Transverse colon (tissue), 4 donors: Measurements from ENCODE around the gene USP19.

Source experiments
- CTCF ChIP-seq, 5 experiments: fragments of 200-600 bp in 3 of 5; fragments of 450-650 bp in 2 of 5; sonication (generic) in 3 of 5; IDR thresholded peaks; 1 replicate in 2 of 5; 2 replicates in 3 of 5; pipeline ENCODE4 v1.5.1; 2016 to 2017; ENCODE audit warnings: antibody characterized with exemption in 5 of 5, inconsistent platforms in 3 of 5, mild to moderate bottlenecking in 2 of 5, moderate library complexity in 1 of 5
- EP300 ChIP-seq: sonication (generic); formaldehyde crosslinking; IDR thresholded peaks from one replicate; pipeline ENCODE4 v1.6.1; 2017; ENCODE audit warnings: antibody characterized with exemption, low read depth
- POLR2A ChIP-seq: fragments of 450-650 bp; IDR thresholded peaks from one replicate; pipeline ENCODE4 v1.6.1; 2016; ENCODE audit warnings: antibody characterized with exemption, mild to moderate bottlenecking, moderate library complexity
- POLR2AphosphoS5 ChIP-seq, 3 donors: sonication (generic); formaldehyde crosslinking; IDR thresholded peaks; one replicate each; pipeline ENCODE4 v1.6.1; 2016; ENCODE audit warnings: antibody characterized with exemption in 3 of 3

GRCh38 chr3:49120438-49121131 lies at the start of gene USP19:
- TF ChIP-seq CTCF (IDR thresholded peaks at IDR 0.05), result peak in 2 of 5 experiments; percentile 22 to 35
- TF ChIP-seq POLR2A, result peak; percentile 90
- no peak for TF ChIP-seq EP300
- peak; percentile 87 to 97 (median 94) for TF ChIP-seq POLR2AphosphoS5 (IDR thresholded peaks at IDR 0.05)
